ENCODE results near the gene KIF26B. TPM values are rescaled to one million over a fixed set of nuclear protein-coding genes. Genes with fewer than 3 reads are reported as not detected.

The KIF26B gene
- polyA plus RNA-seq, 2 of the 4 experiments (the other 2 are of a cell fraction), result 0.01 to 0.04 TPM

DNA sequence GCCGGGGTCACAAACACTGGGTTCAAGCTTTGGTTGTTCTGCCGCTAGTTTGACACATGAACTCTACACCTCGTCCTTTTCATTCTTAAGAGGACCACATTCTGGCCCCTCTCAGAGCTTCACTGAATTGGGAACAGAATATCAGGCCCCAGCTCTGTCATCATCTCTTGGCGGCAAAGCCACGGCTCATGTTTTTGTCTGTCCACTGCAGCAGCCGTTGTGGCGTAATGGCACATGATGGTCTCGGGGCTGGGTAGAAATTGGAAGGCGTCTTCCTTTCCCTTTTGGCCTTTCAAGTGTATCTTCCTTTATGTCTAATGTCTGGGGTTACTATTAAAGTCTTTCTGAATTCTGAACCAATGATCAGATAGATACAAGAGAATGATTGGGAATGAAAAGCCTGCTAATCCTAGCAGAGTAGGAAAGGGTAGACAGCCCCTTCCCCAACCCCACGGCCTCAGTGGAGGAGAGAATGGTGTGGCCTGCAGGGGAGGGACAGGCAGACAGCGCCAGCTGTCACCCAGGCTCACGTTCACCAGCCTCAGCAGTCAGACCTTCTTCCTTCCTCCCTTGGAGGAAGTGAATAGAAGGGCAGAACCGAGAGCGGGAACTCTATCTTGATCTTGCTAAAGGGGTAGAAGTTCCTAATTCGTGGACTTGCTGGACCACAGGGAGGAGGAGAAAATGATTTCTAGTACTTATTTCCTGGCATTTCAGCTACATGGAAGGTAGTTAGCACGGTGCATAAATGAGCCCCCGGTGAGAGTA lies 498.1 kb downstream of the KIF26B start:
- Histone ChIP-seq H3K9me3 (no peaks in the 10 kb centered on the region; the same call in 2 of the 3 replicates), H3K4me3 (no peak overlapping the region), H3K4me1 (no peaks in the 10 kb centered on the region), H3K27ac (no peak overlapping the region), H3K4me2 (no peak overlapping the region)
- CTCF ChIA-PET, result interaction anchor here (0.6 kb wide), 1 partner anchor 27 kb away, joined by 3 read pairs; no protein-coding TSS in a partner anchor
- ATAC-seq, result no peak
- TF ChIP-seq, protein P1, sequence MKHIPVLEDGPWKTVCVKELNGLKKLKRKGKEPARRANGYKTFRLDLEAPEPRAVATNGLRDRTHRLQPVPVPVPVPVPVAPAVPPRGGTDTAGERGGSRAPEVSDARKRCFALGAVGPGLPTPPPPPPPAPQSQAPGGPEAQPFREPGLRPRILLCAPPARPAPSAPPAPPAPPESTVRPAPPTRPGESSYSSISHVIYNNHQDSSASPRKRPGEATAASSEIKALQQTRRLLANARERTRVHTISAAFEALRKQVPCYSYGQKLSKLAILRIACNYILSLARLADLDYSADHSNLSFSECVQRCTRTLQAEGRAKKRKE (CRISPR knock-in tag; IDR thresholded peaks at IDR 0.05; ENCODE audit: low read depth), result no peak
- TF ChIP-seq TP53 (CRISPR knock-in tag; IDR thresholded peaks at IDR 0.05), result no peak
- TF ChIP-seq BCL3 (IDR thresholded peaks at IDR 0.05), result no peak
- TF ChIP-seq PHF8 (IDR thresholded peaks at IDR 0.05; ENCODE audit: borderline replicate concordance, low read depth), result no peak
- TF ChIP-seq RARB (CRISPR knock-in tag; IDR thresholded peaks at IDR 0.05), result no peak
- TF ChIP-seq REST (IDR thresholded peaks at IDR 0.05), result no peak
- no peak for TF ChIP-seq TFCP2L1 (CRISPR knock-in tag; IDR thresholded peaks at IDR 0.05)
- TF ChIP-seq CTCF (IDR thresholded peaks at IDR 0.05), result no peak
- no peak for TF ChIP-seq HEYL (CRISPR knock-in tag; IDR thresholded peaks at IDR 0.05)
- no peak for TF ChIP-seq HMGXB4 (CRISPR knock-in tag; IDR thresholded peaks at IDR 0.05; ENCODE audit: borderline replicate concordance)
- no peak for TF ChIP-seq ESRRA (IDR thresholded peaks at IDR 0.05; ENCODE audit: borderline replicate concordance, low read length)
- no peak for TF ChIP-seq RCOR1 (IDR thresholded peaks at IDR 0.05; ENCODE audit: low read depth, low read length)
- no peak for TF ChIP-seq HES2 (IDR thresholded peaks at IDR 0.05)
- 41% methylated on average over 17 of the region's 17 CpGs for WGBS (ENCODE audit: missing lambda C conversion rate)
- POLR2A ChIA-PET, result no interaction called here
- DNase-seq (ENCODE audit: low read depth in 1 of 2, low spot score in 1 of 2), result no peak
- no peak for FAIRE-seq

Data from A549 (cell line).